K562 (cell line): ENCODE data around the gene ECI1. TPM values are rescaled to one million over a fixed set of nuclear protein-coding genes. Genes with fewer than 3 reads are reported as not detected.
A peak's percentile ranks its signal among the peaks of the same experiment; 100 is the strongest.

Source experiments
- CCNT2 ChIP-seq: IDR thresholded peaks from 2 replicates; pipeline ENCODE4 v1.6.1; 2011; ENCODE audit warnings: borderline replicate concordance, low read depth, mild to moderate bottlenecking, moderate library complexity, mixed read lengths, low read length; ENCODE audit not compliant: insufficient read length; ENCODE audit errors: extremely low read depth
- HNRNPK ChIP-seq: fragments of 200-400 bp; formaldehyde crosslinking; IDR thresholded peaks from one replicate; pipeline ENCODE4 v1.6.1; 2018; ENCODE audit warnings: mild to moderate bottlenecking, low read depth, low read length; ENCODE audit not compliant: poor library complexity, severe bottlenecking
- polyA plus RNA-seq, 8 experiments: library from polyadenylated mRNA; depleted of rRNA in 4 of 8; stranded (reverse) in 5 of 8; unstranded in 3 of 8; fragments of >200 nt; fragmentation: Nextera tagmentation in 2 of 8; fragmentation: Illumina TruSeq in 1 of 8; extraction: Ambion mirVana in 2 of 8; extraction: Trizol in 1 of 8; gene quantifications; 2 replicates each; pipeline versions ENCODE4 v1.2.1 to v1.2.3, GENCODE V29; 2011 to 2014; ENCODE audit warnings: inconsistent platforms in 1 of 8, missing spikeins in 1 of 8
- total RNA-seq, 7 experiments: library from RNA; depleted of rRNA in 6 of 7; stranded (reverse); fragments of >200 nt in 6 of 7; fragmentation: Illumina TruSeq in 2 of 7; extraction: Trizol in 2 of 7; gene quantifications; 2 replicates each; pipeline versions ENCODE4 v1.2.1 to v1.2.3, GENCODE V29; 2011 to 2021; ENCODE audit warnings: low replicate concordance in 1 of 7
- TF ChIP-seq, protein P1 (sequence below), 3 experiments: fragments of 200-800 bp in 1 of 3; sonication (Bioruptor generic) in 1 of 3; sonication (generic) in 1 of 3; formaldehyde crosslinking in 1 of 3; IDR thresholded peaks; 2 replicates each; pipeline versions ENCODE4 v1.6.1 to v1.8.0; 2016 to 2022; ENCODE audit warnings: mild to moderate bottlenecking in 2 of 3, missing compliant biosample characterization in 2 of 3, missing genetic modification characterization in 2 of 3, missing genetic modification reagents in 1 of 3
- TF ChIP-seq, protein P2 (sequence below): sonication (generic); formaldehyde crosslinking; IDR thresholded peaks from 2 replicates; pipeline ENCODE4 v1.8.0; 2022; ENCODE audit warnings: mild to moderate bottlenecking, missing genetic modification reagents

The ECI1 gene
- total and polyA plus RNA-seq, 9 of the 15 experiments (the other 6 are each of a cell fraction or from before 2014, with no cell fraction given): 4.7 to 189 (median 54.0) TPM

DNA sequence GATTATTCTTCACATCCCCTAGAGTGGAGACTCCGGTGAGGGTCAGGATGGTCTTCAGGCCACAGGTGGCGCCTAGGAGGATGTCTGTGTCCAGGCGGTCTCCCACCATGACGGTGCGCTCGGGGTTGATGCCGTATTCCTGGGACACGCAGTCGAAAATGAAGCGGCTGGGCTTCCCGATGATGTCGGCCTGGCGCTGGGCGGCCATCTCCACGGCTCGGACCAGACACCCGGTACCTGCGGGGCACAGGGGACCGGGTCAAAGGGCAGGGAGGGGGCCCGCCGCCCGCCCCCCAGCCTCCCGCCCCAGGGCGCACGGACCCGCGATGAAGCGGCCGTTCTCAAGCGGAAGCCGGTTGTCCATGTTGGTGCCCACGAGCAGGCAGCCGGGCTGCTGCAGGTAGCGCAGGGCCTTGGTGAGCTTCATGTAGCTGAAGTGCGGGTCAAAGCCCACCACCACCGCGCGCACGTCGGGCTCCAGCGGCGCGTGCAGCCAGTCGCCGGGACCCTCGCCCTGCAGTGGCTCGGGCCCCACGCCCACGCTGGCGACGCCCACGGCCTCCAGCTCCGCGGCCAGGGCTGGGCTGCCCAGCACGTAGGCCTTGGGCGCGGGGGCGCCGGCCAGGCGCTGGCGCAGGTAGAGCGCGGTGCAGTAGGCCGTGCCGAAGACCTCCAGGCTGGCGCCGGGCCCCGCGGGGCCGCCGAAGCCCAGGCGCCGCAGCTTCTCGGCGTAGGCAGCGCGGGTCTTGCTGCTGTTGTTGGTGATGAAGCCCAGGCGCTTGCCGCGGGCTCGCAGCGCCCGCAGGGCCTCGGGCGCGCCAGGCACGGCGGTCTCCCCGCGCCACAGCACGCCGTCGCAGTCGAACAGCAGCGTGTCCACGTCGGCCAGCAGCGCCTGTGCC is 37.3 kb downstream of the ECI1 start (continued):
- TF ChIP-seq HNRNPK (no peak), CCNT2 (peak; percentile 47)
- TF ChIP-seq, protein P1, sequence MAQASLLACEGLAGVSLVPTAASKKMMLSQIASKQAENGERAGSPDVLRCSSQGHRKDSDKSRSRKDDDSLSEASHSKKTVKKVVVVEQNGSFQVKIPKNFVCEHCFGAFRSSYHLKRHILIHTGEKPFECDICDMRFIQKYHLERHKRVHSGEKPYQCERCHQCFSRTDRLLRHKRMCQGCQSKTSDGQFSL (CRISPR knock-in tag; IDR thresholded peaks at IDR 0.05): 0 out of 2 replicates have a peak, but pooled peaks have one; percentile 39
- TF ChIP-seq, protein P1 (tag; IDR thresholded peaks at IDR 0.05): no peak
- TF ChIP-seq, protein P2, sequence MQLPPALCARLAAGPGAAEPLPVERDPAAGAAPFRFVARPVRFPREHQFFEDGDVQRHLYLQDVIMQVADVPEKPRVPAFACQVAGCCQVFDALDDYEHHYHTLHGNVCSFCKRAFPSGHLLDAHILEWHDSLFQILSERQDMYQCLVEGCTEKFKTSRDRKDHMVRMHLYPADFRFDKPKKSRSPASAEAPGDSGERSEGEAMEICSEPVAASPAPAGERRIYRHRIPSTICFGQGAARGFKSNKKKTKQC (CRISPR knock-in tag): 0 out of 2 replicates have a peak, but pooled peaks have one; percentile 65
